ENCODE results near the gene TEX51. TPM values are rescaled to one million over a fixed set of nuclear protein-coding genes. Genes with fewer than 3 reads are reported as not detected.

The TEX51 gene
- total and polyA plus RNA-seq, 12 donors, result not detected

DNA sequence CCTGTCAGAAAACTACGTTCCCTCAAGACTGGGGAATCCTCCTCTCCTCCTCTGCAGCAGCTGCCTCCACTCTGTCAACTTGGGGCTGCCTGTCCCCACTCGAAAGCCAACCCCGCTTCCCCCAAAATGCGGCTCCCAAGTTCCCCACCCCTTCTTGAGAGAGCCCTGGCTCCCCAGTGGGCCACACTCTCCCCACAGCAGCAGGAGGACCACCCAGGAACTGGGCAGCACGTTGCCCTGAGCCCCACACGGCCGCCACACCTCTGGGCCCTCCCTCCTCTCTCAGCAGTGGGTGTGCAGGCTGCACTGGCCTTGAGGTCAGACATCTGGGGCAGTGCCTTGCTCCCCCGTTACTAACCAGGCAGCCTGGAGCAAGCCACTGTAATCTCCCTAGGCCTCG, 9.6 kb upstream of the TEX51 start:
- H3K4me3 ChIP-seq, result no peak overlapping the region
- no peaks in the 10 kb centered on the region for H3K27me3 ChIP-seq
- H3K9me3 ChIP-seq (replicated peaks in 1 of 3), result no peaks in the 10 kb centered on the region
- WGBS, 4 donors, result 77 to 89% (median 79%) methylated on average over 6 to 9 of the region's 9 CpGs
- DNase-seq, result peak in 1 of 7 donors; percentile 15
- H3K27ac ChIP-seq, result no peak overlapping the region
- intact Hi-C loops (cut with DNase I), result no loop called here
- no peaks in the 10 kb centered on the region for H3K36me3 ChIP-seq (replicated peaks in 1 of 2)
- TF ChIP-seq POLR2A (IDR thresholded peaks at IDR 0.05), result no peak
- TF ChIP-seq, protein P1, sequence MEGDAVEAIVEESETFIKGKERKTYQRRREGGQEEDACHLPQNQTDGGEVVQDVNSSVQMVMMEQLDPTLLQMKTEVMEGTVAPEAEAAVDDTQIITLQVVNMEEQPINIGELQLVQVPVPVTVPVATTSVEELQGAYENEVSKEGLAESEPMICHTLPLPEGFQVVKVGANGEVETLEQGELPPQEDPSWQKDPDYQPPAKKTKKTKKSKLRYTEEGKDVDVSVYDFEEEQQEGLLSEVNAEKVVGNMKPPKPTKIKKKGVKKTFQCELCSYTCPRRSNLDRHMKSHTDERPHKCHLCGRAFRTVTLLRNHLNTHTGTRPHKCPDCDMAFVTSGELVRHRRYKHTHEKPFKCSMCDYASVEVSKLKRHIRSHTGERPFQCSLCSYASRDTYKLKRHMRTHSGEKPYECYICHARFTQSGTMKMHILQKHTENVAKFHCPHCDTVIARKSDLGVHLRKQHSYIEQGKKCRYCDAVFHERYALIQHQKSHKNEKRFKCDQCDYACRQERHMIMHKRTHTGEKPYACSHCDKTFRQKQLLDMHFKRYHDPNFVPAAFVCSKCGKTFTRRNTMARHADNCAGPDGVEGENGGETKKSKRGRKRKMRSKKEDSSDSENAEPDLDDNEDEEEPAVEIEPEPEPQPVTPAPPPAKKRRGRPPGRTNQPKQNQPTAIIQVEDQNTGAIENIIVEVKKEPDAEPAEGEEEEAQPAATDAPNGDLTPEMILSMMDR (IDR thresholded peaks at IDR 0.05), result no peak
- H3K4me1 ChIP-seq (replicated peaks in 1 of 2), result no peaks in the 10 kb centered on the region

DNA sequence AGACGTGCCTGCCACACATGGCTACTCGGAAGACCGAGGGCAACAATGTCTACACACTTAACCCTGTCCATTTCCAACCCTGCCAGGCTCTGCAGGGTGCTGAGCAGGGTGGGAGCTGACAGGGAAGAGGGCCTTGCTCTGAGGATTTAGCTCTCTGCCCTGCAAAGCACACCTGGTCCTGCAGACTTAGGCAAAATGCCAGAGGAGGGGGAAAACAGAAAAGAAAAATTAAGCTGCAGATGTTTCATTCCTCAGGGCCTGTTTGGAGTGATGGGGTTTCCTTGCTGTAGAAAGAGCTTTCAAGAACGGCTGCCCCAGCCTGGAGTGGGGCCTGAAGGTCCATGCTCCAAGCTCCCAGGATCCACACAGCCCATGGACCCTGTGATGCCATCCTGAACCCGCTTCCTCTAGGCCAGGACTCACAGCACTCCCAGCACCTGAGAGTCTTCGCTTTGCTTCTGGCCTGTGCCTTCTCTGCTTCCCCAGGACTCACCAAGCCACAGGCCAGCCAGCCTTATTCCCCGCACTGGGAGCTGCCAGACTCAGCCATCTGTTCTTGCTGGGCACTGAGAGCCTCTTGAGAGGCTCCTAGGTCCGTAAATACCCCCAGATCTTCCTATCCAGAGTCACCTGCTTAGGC, 9.1 kb upstream of the TEX51 start:
- H3K27me3 ChIP-seq, result no peaks in the 10 kb centered on the region
- WGBS, 4 donors, result 73 to 88% (median 85%) methylated on average over 7 to 8 of the region's 8 CpGs
- DNase-seq, result no peak
- H3K36me3 ChIP-seq (replicated peaks in 1 of 2), result no peaks in the 10 kb centered on the region
- no peak for TF ChIP-seq POLR2A (IDR thresholded peaks at IDR 0.05)
- TF ChIP-seq, protein P1 (IDR thresholded peaks at IDR 0.05), result no peak
- intact Hi-C loops (cut with DNase I), result no loop called here
- no peaks in the 10 kb centered on the region for H3K4me1 ChIP-seq (replicated peaks in 1 of 2)
- H3K4me3 ChIP-seq, result no peak overlapping the region
- H3K27ac ChIP-seq, result no peak overlapping the region
- H3K9me3 ChIP-seq (replicated peaks in 1 of 3), result no peaks in the 10 kb centered on the region

DNA sequence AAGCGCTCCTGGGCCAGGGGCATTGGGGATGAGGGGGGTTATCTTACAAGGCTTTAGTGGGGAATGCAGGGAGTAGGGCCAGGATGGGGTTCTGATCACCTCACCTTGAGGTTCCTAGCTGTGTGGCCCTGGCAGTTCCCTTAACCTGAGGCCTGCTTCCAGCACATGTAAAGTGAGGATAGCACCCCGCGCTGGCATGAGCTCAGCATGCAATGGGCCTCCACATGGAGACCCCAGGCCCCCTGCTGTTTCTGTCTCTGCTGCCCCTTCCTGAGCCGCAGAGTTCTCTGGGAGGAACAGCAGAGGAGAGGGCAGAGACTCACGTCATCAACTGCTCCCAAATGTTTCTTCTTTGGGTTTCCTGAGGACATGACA, 8.6 kb upstream of the TEX51 start:
- no peak for TF ChIP-seq POLR2A (IDR thresholded peaks at IDR 0.05)
- TF ChIP-seq, protein P1 (IDR thresholded peaks at IDR 0.05), result no peak
- Histone ChIP-seq H3K27me3 (no peaks in the 10 kb centered on the region), H3K4me3 (no peak overlapping the region), H3K9me3 (replicated peaks in 1 of 3) (no peaks in the 10 kb centered on the region), H3K27ac (no peak overlapping the region), H3K36me3 (replicated peaks in 1 of 2) (no peaks in the 10 kb centered on the region), H3K4me1 (replicated peaks in 1 of 2) (no peaks in the 10 kb centered on the region)
- intact Hi-C loops (cut with DNase I), result no loop called here
- 80 to 95% (median 87%) methylated on average over 1 to 5 of the region's 5 CpGs for WGBS, 4 donors
- no peak for DNase-seq

DNA sequence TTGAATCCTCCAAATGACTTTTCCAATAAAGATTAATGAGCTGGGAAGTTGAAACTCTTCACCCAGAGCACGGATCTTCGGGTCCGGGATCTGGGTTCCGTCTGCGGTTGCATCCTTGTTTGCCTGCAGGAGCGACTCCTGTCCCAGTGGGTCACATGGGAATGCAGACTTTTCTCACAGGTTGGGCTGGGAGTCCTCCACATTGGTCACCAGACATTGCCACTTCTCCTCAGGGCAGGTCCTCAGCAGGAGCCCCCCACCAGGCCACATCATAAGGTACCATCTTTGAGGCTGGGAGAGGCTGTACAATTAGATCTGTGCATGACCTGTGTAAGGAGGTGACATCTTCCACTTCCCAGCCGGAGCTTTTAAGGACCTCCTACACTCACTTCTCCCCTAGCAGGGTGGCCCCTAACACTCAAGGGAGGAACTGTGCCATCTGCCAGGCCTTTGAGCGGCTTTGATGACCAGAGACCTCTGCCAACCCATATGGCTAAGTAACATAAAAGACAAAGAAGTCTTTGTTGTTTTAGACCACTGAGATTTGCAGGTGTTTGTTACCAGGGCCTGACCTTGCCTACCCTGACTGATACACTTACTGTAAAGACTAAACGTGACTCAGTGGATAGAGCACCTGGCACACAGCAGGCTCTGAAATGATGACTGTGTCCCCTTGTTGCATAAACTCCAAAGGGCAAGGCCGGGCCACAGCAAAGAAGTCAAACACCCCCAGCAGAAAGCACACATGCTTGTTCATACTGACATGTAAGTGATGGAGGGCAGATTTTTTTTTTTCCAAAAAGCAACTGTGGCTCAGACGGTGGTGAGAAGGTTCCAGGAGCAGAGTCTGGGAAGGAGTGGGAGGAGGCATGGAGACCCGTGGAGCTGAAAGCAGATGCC, 7.9 kb upstream of the TEX51 start:
- Histone ChIP-seq H3K4me1 (replicated peaks in 1 of 2) (no peaks in the 10 kb centered on the region), H3K9me3 (replicated peaks in 1 of 3) (no peaks in the 10 kb centered on the region), H3K4me3 (no peak overlapping the region), H3K36me3 (replicated peaks in 1 of 2) (no peaks in the 10 kb centered on the region), H3K27me3 (no peaks in the 10 kb centered on the region), H3K27ac (no peak overlapping the region)
- WGBS, 4 donors, result 80 to 86% (median 84%) methylated on average over 11 to 12 of the region's 12 CpGs
- DNase-seq, result peak in 1 of 7 donors; percentile 2
- intact Hi-C loops (cut with DNase I), result no loop called here
- TF ChIP-seq POLR2A (IDR thresholded peaks at IDR 0.05), result no peak
- TF ChIP-seq, protein P1 (IDR thresholded peaks at IDR 0.05), result no peak
